GM12891 (cell line): Measurements from ENCODE around the gene RAD9A.
A peak's percentile ranks its signal among the peaks of the same experiment; 100 is the strongest.

Experiments used
- PAX5 ChIP-seq: IDR thresholded peaks from 2 replicates; pipeline ENCODE4 v1.6.1; 2011; ENCODE audit warnings: low read length, moderate library complexity, mild to moderate bottlenecking; ENCODE audit not compliant: insufficient read depth, severe bottlenecking
- POLR2A ChIP-seq: IDR thresholded peaks from 2 replicates; pipeline ENCODE4 v1.6.1; 2011; ENCODE audit warnings: low read depth, low read length, control low read depth
- POLR2AphosphoS5 ChIP-seq: IDR thresholded peaks from 2 replicates; pipeline ENCODE4 v1.6.1; 2011; ENCODE audit warnings: low read depth, low read length, control low read depth
- POU2F2 ChIP-seq: IDR thresholded peaks from 2 replicates; pipeline ENCODE4 v1.6.1; 2011; ENCODE audit warnings: low read depth, mild to moderate bottlenecking, control low read depth, low read length, moderate library complexity
- SPI1 ChIP-seq: IDR thresholded peaks from 2 replicates; pipeline ENCODE4 v1.6.1; 2011; ENCODE audit warnings: low read depth, low read length, control low read depth
- TAF1 ChIP-seq: IDR thresholded peaks from 2 replicates; pipeline ENCODE4 v1.6.1; 2011; ENCODE audit warnings: low read depth, low read length, control low read depth

GRCh38 chr11:67411785-67412152 is 20.0 kb downstream of the RAD9A start:
- TF ChIP-seq POLR2A: no peak
- TF ChIP-seq PAX5: no peak
- TF ChIP-seq POLR2AphosphoS5: no peak
- no peak for TF ChIP-seq TAF1
- TF ChIP-seq POU2F2: no peak
- TF ChIP-seq SPI1: peak; percentile 48; the same call in 1 of the 2 replicates
